ENCODE measurements around the gene RAPSN.

The RAPSN gene

GRCh38 chr11:47406896-47407745 lies 41.8 kb downstream of the RAPSN start:
- no peak for DNase-seq

- no peak for DNase-seq
These were observed 45.4 kb downstream of the RAPSN start for GRCh38 chr11:47403571-47403970.

- no peak for DNase-seq
These were observed 45.8 kb downstream of the RAPSN start for GRCh38 chr11:47403135-47403534.

- DNase-seq = peak in 1 of 2 experiments; percentile 17
These were observed 48.1 kb downstream of the RAPSN start for GRCh38 chr11:47400768-47401279.

- peak; percentile 42 to 50 for DNase-seq
These were observed 48.8 kb downstream of the RAPSN start for GRCh38 chr11:47399860-47400767.

GRCh38 chr11:47398551-47398950 lies 50.4 kb downstream of the RAPSN start:
- DNase-seq = peak in 1 of 2 experiments; percentile 17

GRCh38 chr11:47398011-47398410 lies 50.9 kb downstream of the RAPSN start:
- DNase-seq = peak in 1 of 2 experiments; percentile 17

GRCh38 chr11:47396049-47396320 lies 53.0 kb downstream of the RAPSN start:
- no peak for DNase-seq

GRCh38 chr11:47395223-47396048 lies 53.5 kb downstream of the RAPSN start:
- DNase-seq = peak in 1 of 2 experiments; percentile 34

- DNase-seq = peak; percentile 70 to 77
These were observed 54.4 kb downstream of the RAPSN start for GRCh38 chr11:47394322-47395222.

GRCh38 chr11:47394050-47394321 lies 55.0 kb downstream of the RAPSN start:
- no peak for DNase-seq

- peak in 1 of 2 experiments; percentile 18 for DNase-seq
These were observed 55.5 kb downstream of the RAPSN start for GRCh38 chr11:47393163-47394049.

- no peak for DNase-seq
These were observed 56.3 kb downstream of the RAPSN start for GRCh38 chr11:47392546-47393162.

GRCh38 chr11:47391711-47392432 lies 57.1 kb downstream of the RAPSN start:
- no peak for DNase-seq

GRCh38 chr11:47391077-47391583 lies 57.8 kb downstream of the RAPSN start:
- no peak for DNase-seq

GRCh38 chr11:47390422-47390760 lies 58.5 kb downstream of the RAPSN start:
- DNase-seq = no peak

- DNase-seq = peak in 1 of 2 experiments; percentile 19
These were observed 59.1 kb downstream of the RAPSN start for GRCh38 chr11:47389577-47390421.
